ENCODE results near the gene CHRFAM7A.
"Not testable (repeated sequence)": the region's sequence is repeated elsewhere in the genome, so short reads cannot be mapped to it uniquely, and the experiment has no call there.

CHRFAM7A gene

GRCh38 chr15:30386318-30386887 lies 6.9 kb downstream of the CHRFAM7A start:
- not testable (repeated sequence) for H3K36me3 ChIP-seq (ENCODE audit: insufficient read depth, low read length); H3K9me3 ChIP-seq (ENCODE audit: low read length); H4K20me1 ChIP-seq (ENCODE audit: insufficient read depth, low read length); H3K79me2 ChIP-seq (ENCODE audit: insufficient read depth, low read length); H3F3A ChIP-seq (ENCODE audit: insufficient read depth, low read length); H3K27me3 ChIP-seq (ENCODE audit: insufficient read depth, low read length); H3K4me2 ChIP-seq (ENCODE audit: low read length); H3K4me3 ChIP-seq (ENCODE audit: low read depth, low read length, poor library complexity, severe bottlenecking); H3K27ac ChIP-seq (ENCODE audit: low read depth, low read length, poor library complexity, severe bottlenecking); H3K4me1 ChIP-seq (ENCODE audit: insufficient read depth, low read length, severe bottlenecking); H3K9me2 ChIP-seq (ENCODE audit: low read depth, low read length); H3K9ac ChIP-seq (ENCODE audit: low read length); H2AFZ ChIP-seq (ENCODE audit: low read length)

- not testable (repeated sequence) for H3K27me3 ChIP-seq (ENCODE audit: insufficient read depth, low read length); H3K4me1 ChIP-seq (ENCODE audit: insufficient read depth, low read length, severe bottlenecking); H3K4me2 ChIP-seq (ENCODE audit: low read length); H3K36me3 ChIP-seq (ENCODE audit: insufficient read depth, low read length); H4K20me1 ChIP-seq (ENCODE audit: insufficient read depth, low read length); H3K4me3 ChIP-seq (ENCODE audit: low read depth, low read length, poor library complexity, severe bottlenecking); H2AFZ ChIP-seq (ENCODE audit: low read length); H3K9ac ChIP-seq (ENCODE audit: low read length); H3F3A ChIP-seq (ENCODE audit: insufficient read depth, low read length); H3K79me2 ChIP-seq (ENCODE audit: insufficient read depth, low read length); H3K9me3 ChIP-seq (ENCODE audit: low read length); H3K27ac ChIP-seq (ENCODE audit: low read depth, low read length, poor library complexity, severe bottlenecking); H3K9me2 ChIP-seq (ENCODE audit: low read depth, low read length)
These were observed 16.3 kb downstream of the CHRFAM7A start for GRCh38 chr15:30377082-30377413.

- H3K79me2 ChIP-seq (ENCODE audit: insufficient read depth, low read length); H3K27me3 ChIP-seq (ENCODE audit: insufficient read depth, low read length); H4K20me1 ChIP-seq (ENCODE audit: insufficient read depth, low read length); H3K4me3 ChIP-seq (ENCODE audit: low read depth, low read length, poor library complexity, severe bottlenecking); H3K9me3 ChIP-seq (ENCODE audit: low read length); H3K9me2 ChIP-seq (ENCODE audit: low read depth, low read length); H2AFZ ChIP-seq (ENCODE audit: low read length); H3F3A ChIP-seq (ENCODE audit: insufficient read depth, low read length); H3K36me3 ChIP-seq (ENCODE audit: insufficient read depth, low read length); H3K4me2 ChIP-seq (ENCODE audit: low read length); H3K4me1 ChIP-seq (ENCODE audit: insufficient read depth, low read length, severe bottlenecking); H3K9ac ChIP-seq (ENCODE audit: low read length); H3K27ac ChIP-seq (ENCODE audit: low read depth, low read length, poor library complexity, severe bottlenecking): not testable (repeated sequence)
These were observed 16.8 kb downstream of the CHRFAM7A start for GRCh38 chr15:30376375-30377081.

DNA sequence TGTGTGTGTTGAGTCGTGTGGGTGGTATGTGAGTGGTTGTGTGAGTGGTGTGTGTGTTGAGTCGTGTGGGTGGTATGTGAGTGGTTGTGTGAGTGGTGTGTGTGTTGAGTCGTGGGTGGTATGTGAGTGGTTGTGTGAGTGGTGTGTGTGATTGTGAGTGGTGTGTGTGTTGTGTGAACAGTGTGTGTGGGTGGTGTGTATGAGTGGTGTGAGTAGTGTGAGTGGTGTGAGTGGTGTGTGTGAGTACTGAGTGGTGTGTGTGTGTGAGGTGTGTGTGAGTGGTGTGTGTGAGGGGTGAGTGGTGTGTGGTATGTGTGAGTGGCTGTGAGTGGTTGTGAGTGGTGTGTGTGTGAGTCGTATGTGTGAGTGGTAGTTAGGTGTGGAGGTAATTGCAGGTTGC lies 17.5 kb downstream of the CHRFAM7A start:
- H2AFZ ChIP-seq (ENCODE audit: low read length); H3K4me1 ChIP-seq (ENCODE audit: insufficient read depth, low read length, severe bottlenecking); H3F3A ChIP-seq (ENCODE audit: insufficient read depth, low read length); H3K4me3 ChIP-seq (ENCODE audit: low read depth, low read length, poor library complexity, severe bottlenecking); H3K4me2 ChIP-seq (ENCODE audit: low read length); H3K27ac ChIP-seq (ENCODE audit: low read depth, low read length, poor library complexity, severe bottlenecking); H3K9me2 ChIP-seq (ENCODE audit: low read depth, low read length); H3K36me3 ChIP-seq (ENCODE audit: insufficient read depth, low read length); H3K9me3 ChIP-seq (ENCODE audit: low read length); H3K79me2 ChIP-seq (ENCODE audit: insufficient read depth, low read length); H4K20me1 ChIP-seq (ENCODE audit: insufficient read depth, low read length); H3K9ac ChIP-seq (ENCODE audit: low read length); H3K27me3 ChIP-seq (ENCODE audit: insufficient read depth, low read length): not testable (repeated sequence)

DNA sequence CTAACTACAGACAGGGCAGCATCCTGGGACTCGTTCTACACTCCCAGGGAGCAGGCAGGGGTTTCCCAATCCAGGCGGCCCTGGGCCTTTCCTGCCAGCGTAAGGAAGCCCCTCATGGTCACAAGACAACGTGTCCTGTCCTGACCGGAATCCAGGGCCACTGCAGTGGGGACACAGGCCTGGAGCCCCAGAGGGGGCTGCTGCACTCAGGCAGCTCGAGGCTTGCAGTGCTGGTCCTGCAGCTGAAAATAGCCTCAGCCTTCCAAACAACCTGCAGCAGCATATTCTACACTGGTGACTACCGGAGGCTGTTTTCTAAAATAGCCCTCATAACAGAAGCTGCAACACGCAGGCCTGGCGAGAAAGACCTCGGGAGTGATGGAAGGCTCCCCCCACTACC lies 18.5 kb downstream of the CHRFAM7A start:
- H3K9ac ChIP-seq (ENCODE audit: low read length); H3K4me2 ChIP-seq (ENCODE audit: low read length); H3K4me1 ChIP-seq (ENCODE audit: insufficient read depth, low read length, severe bottlenecking); H3K27me3 ChIP-seq (ENCODE audit: insufficient read depth, low read length); H3K4me3 ChIP-seq (ENCODE audit: low read depth, low read length, poor library complexity, severe bottlenecking); H3F3A ChIP-seq (ENCODE audit: insufficient read depth, low read length); H3K9me2 ChIP-seq (ENCODE audit: low read depth, low read length); H3K9me3 ChIP-seq (ENCODE audit: low read length); H4K20me1 ChIP-seq (ENCODE audit: insufficient read depth, low read length); H3K36me3 ChIP-seq (ENCODE audit: insufficient read depth, low read length); H2AFZ ChIP-seq (ENCODE audit: low read length); H3K27ac ChIP-seq (ENCODE audit: low read depth, low read length, poor library complexity, severe bottlenecking); H3K79me2 ChIP-seq (ENCODE audit: insufficient read depth, low read length): not testable (repeated sequence)

GRCh38 chr15:30368271-30368670 lies 25.1 kb downstream of the CHRFAM7A start:
- not testable (repeated sequence) for H3K79me2 ChIP-seq (ENCODE audit: insufficient read depth, low read length); H3K27me3 ChIP-seq (ENCODE audit: insufficient read depth, low read length); H3K4me1 ChIP-seq (ENCODE audit: insufficient read depth, low read length, severe bottlenecking); H3K9me2 ChIP-seq (ENCODE audit: low read depth, low read length); H2AFZ ChIP-seq (ENCODE audit: low read length); H3K9ac ChIP-seq (ENCODE audit: low read length); H3K27ac ChIP-seq (ENCODE audit: low read depth, low read length, poor library complexity, severe bottlenecking); H3K9me3 ChIP-seq (ENCODE audit: low read length); H4K20me1 ChIP-seq (ENCODE audit: insufficient read depth, low read length); H3K36me3 ChIP-seq (ENCODE audit: insufficient read depth, low read length); H3F3A ChIP-seq (ENCODE audit: insufficient read depth, low read length); H3K4me2 ChIP-seq (ENCODE audit: low read length); H3K4me3 ChIP-seq (ENCODE audit: low read depth, low read length, poor library complexity, severe bottlenecking)

DNA sequence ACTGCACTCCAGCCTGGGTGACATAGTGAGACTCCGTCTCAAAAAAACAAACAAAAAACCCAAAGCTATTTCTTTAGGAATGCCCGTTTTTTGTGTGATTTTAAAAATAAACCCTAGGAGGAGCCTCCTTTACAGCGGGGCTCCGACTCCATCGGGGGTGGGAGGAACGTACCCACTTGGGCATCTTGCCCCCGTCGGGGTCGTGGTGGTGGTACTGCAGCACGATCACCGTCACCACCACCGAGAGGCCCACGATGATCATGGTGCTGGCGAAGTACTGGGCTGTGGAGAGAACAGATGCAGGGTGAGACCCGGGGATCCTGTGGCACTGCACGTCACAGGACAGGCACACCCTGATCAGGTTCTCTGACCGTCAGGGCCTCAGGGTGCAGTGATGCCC lies 26.1 kb downstream of the CHRFAM7A start:
- H3K27me3 ChIP-seq (ENCODE audit: insufficient read depth, low read length); H3F3A ChIP-seq (ENCODE audit: insufficient read depth, low read length); H3K4me1 ChIP-seq (ENCODE audit: insufficient read depth, low read length, severe bottlenecking); H3K4me3 ChIP-seq (ENCODE audit: low read depth, low read length, poor library complexity, severe bottlenecking); H3K9me3 ChIP-seq (ENCODE audit: low read length); H4K20me1 ChIP-seq (ENCODE audit: insufficient read depth, low read length); H3K27ac ChIP-seq (ENCODE audit: low read depth, low read length, poor library complexity, severe bottlenecking); H3K79me2 ChIP-seq (ENCODE audit: insufficient read depth, low read length); H3K9me2 ChIP-seq (ENCODE audit: low read depth, low read length); H3K36me3 ChIP-seq (ENCODE audit: insufficient read depth, low read length); H2AFZ ChIP-seq (ENCODE audit: low read length); H3K4me2 ChIP-seq (ENCODE audit: low read length); H3K9ac ChIP-seq (ENCODE audit: low read length): not testable (repeated sequence)

- not testable (repeated sequence) for H3K9ac ChIP-seq (ENCODE audit: low read length); H3K79me2 ChIP-seq (ENCODE audit: insufficient read depth, low read length); H3F3A ChIP-seq (ENCODE audit: insufficient read depth, low read length); H3K36me3 ChIP-seq (ENCODE audit: insufficient read depth, low read length); H3K9me2 ChIP-seq (ENCODE audit: low read depth, low read length); H3K4me3 ChIP-seq (ENCODE audit: low read depth, low read length, poor library complexity, severe bottlenecking); H3K9me3 ChIP-seq (ENCODE audit: low read length); H2AFZ ChIP-seq (ENCODE audit: low read length); H3K4me1 ChIP-seq (ENCODE audit: insufficient read depth, low read length, severe bottlenecking); H4K20me1 ChIP-seq (ENCODE audit: insufficient read depth, low read length); H3K4me2 ChIP-seq (ENCODE audit: low read length); H3K27me3 ChIP-seq (ENCODE audit: insufficient read depth, low read length); H3K27ac ChIP-seq (ENCODE audit: low read depth, low read length, poor library complexity, severe bottlenecking)
These were observed 31.9 kb downstream of the CHRFAM7A start for GRCh38 chr15:30361404-30361803.
